ENCODE measurements around the gene ACTA1. TPM values are rescaled to one million over a fixed set of nuclear protein-coding genes. Genes with fewer than 3 reads are reported as not detected.
"Not testable (repeated sequence)": the region's sequence is repeated elsewhere in the genome, so short reads cannot be mapped to it uniquely, and the experiment has no call there.

ACTA1 gene
- total RNA-seq, 2 experiments from 2014 or later, result not detected

DNA sequence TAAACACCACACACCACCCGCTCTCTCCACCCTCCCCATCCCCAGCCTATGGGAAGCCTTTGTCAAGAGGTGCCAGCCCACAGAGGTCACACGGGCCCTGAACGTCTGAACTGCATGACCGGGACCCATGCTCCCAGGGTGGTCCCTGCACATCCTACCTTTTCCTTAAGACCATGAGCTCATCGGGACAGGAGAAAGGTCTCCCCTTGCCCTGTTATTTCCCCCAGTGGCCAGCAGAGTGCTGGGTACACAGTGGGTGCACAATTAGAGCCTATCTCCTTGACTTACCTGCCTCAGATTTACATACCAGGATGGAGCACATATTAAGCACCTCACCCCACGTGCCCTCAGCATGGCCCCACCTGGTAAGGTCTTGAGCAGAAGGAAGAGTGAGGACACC lies 30.9 kb downstream of the ACTA1 start:
- Histone ChIP-seq H3K9me2 (ENCODE audit: insufficient read depth, low read length) (no peaks in the 10 kb centered on the region), H3K4me1 (ENCODE audit: insufficient read depth, low read length, poor library complexity, severe bottlenecking) (no peaks in the 10 kb centered on the region), H3K9me3 (ENCODE audit: low read length) (no peaks in the 10 kb centered on the region), H3K36me3 (ENCODE audit: insufficient read depth, low read length) (no peaks in the 10 kb centered on the region), H3K79me2 (ENCODE audit: insufficient read depth, low read depth, low read length) (no peaks in the 10 kb centered on the region), H4K20me1 (ENCODE audit: insufficient read depth, low read length) (no peaks in the 10 kb centered on the region), H3K27ac (ENCODE audit: low read depth, low read length, poor library complexity, severe bottlenecking) (no peak overlapping the region), H3K4me3 (ENCODE audit: low read depth, low read length, poor library complexity, severe bottlenecking) (no peak overlapping the region), H2AFZ (ENCODE audit: low read length) (no peak overlapping the region), H3K4me2 (ENCODE audit: low read length) (no peak overlapping the region)
- CTCF ChIA-PET (ENCODE audit: unreplicated experiment), result no interaction called here
- POLR2A ChIA-PET, result no interaction called here
- intact Hi-C loops (cut with micrococcal nuclease; ENCODE audit: unreplicated experiment), result no loop called here
- TF ChIP-seq EZH2phosphoT487 (IDR thresholded peaks at IDR 0.05; ENCODE audit: borderline replicate concordance, low read depth, low read length), result no peak
- TF ChIP-seq, protein P1, sequence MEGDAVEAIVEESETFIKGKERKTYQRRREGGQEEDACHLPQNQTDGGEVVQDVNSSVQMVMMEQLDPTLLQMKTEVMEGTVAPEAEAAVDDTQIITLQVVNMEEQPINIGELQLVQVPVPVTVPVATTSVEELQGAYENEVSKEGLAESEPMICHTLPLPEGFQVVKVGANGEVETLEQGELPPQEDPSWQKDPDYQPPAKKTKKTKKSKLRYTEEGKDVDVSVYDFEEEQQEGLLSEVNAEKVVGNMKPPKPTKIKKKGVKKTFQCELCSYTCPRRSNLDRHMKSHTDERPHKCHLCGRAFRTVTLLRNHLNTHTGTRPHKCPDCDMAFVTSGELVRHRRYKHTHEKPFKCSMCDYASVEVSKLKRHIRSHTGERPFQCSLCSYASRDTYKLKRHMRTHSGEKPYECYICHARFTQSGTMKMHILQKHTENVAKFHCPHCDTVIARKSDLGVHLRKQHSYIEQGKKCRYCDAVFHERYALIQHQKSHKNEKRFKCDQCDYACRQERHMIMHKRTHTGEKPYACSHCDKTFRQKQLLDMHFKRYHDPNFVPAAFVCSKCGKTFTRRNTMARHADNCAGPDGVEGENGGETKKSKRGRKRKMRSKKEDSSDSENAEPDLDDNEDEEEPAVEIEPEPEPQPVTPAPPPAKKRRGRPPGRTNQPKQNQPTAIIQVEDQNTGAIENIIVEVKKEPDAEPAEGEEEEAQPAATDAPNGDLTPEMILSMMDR (conservative IDR thresholded peaks at IDR 0.05; ENCODE audit: low read length), result no peak
- no TSS peak for BruUV-seq (replicated peaks)
- DNase-seq (ENCODE audit: low spot score), result no peak

DNA sequence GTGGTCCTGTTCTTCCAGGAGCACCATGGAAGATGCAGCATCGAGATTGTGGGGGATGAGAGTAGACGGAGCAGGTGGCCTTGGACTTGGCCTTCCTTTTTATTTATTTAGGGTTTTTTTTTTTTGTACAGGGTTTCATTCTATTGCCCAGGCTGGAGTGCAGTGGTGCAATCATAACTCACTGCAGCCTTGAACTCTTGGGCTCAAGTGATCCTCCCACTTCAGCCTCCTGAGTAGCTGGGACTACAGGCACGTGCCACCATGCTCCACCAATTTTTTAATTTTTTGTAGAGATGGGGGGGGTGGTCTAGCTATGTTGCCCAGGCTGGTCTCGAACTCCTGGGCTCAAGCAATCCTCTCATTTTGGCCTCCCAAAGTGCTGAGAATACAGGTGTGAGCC lies 31.6 kb downstream of the ACTA1 start:
- H3K4me2 ChIP-seq (ENCODE audit: low read length); H2AFZ ChIP-seq (ENCODE audit: low read length); BruUV-seq (replicated peaks); H3K4me3 ChIP-seq (ENCODE audit: low read depth, low read length, poor library complexity, severe bottlenecking); POLR2A ChIA-PET; H3K9me3 ChIP-seq (ENCODE audit: low read length); CTCF ChIA-PET (ENCODE audit: unreplicated experiment); DNase-seq (ENCODE audit: low spot score); H3K36me3 ChIP-seq (ENCODE audit: insufficient read depth, low read length); intact Hi-C loops (cut with micrococcal nuclease; ENCODE audit: unreplicated experiment); H4K20me1 ChIP-seq (ENCODE audit: insufficient read depth, low read length); H3K4me1 ChIP-seq (ENCODE audit: insufficient read depth, low read length, poor library complexity, severe bottlenecking); H3K79me2 ChIP-seq (ENCODE audit: insufficient read depth, low read depth, low read length); H3K9me2 ChIP-seq (ENCODE audit: insufficient read depth, low read length); H3K27ac ChIP-seq (ENCODE audit: low read depth, low read length, poor library complexity, severe bottlenecking): not testable (repeated sequence)

DNA sequence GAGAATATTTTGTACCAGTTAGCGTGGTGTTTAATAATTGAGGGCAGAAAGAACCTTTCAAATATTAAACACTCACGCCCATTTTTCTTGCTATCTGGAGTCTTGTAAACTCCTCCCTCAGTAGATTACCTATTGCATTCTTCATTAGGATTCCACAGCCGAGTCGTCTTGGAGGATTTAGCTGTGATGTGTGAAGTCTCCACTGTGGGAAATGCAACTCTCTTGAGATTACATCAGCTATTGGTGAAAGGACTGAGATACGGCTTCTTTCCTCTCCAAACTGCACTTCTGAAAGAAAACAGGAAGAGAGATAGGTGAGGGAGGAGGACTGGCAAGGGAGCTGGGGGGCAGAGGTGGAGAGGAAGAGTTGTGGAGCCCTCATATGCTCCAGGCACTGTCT lies 36.1 kb downstream of the ACTA1 start:
- H3K9me2 ChIP-seq (ENCODE audit: insufficient read depth, low read length), result no peaks in the 10 kb centered on the region
- H3K79me2 ChIP-seq (ENCODE audit: insufficient read depth, low read depth, low read length), result no peaks in the 10 kb centered on the region
- no peaks in the 10 kb centered on the region for H3K9me3 ChIP-seq (ENCODE audit: low read length)
- TF ChIP-seq EZH2phosphoT487 (IDR thresholded peaks at IDR 0.05; ENCODE audit: borderline replicate concordance, low read depth, low read length), result no peak
- H3K4me3 ChIP-seq (ENCODE audit: low read depth, low read length, poor library complexity, severe bottlenecking), result no peak overlapping the region
- no peaks in the 10 kb centered on the region for H4K20me1 ChIP-seq (ENCODE audit: insufficient read depth, low read length)
- H2AFZ ChIP-seq (ENCODE audit: low read length), result no peak overlapping the region
- no peak overlapping the region for H3K4me2 ChIP-seq (ENCODE audit: low read length)
- no TSS peak for BruUV-seq (replicated peaks)
- DNase-seq (ENCODE audit: low spot score), result no peak
- POLR2A ChIA-PET, result interaction anchor here (1.0 kb wide), 1 partner anchor 38 kb away, joined by 3 read pairs; no protein-coding TSS in a partner anchor
- H3K27ac ChIP-seq (ENCODE audit: low read depth, low read length, poor library complexity, severe bottlenecking), result no peak overlapping the region
- H3K36me3 ChIP-seq (ENCODE audit: insufficient read depth, low read length), result no peaks in the 10 kb centered on the region
- intact Hi-C loops (cut with micrococcal nuclease; ENCODE audit: unreplicated experiment), result no loop called here
- no peaks in the 10 kb centered on the region for H3K4me1 ChIP-seq (ENCODE audit: insufficient read depth, low read length, poor library complexity, severe bottlenecking)
- CTCF ChIA-PET (ENCODE audit: unreplicated experiment), result no interaction called here

DNA sequence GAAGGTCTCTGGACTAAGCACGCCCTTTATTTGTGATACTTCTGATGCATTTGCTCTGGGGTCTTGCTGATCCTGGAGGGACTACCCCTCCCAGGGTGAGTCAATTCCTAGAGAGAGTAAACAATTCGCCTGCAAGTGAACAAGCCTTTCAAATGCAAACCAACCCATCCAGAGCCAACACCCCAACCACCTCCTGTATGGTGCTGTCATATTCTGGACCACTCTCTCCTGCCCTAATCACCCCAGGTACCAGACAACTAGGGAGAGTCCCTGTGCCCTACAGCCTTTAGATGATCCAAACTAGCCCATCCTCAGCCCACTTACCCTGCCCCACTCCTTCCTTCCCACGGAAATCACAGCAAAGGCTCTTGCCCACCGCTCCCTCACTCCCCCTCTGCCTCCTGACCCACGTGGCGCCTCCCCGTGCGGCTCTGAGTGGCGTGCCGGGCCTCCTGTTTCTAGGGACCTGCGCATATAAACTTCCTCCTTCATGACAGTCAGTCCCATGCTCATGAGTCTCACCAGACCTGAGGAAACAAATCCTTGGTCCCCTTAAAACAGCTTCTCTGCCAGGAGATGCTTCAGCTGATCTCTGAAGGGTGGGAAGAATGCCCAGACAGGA lies 37.2 kb downstream of the ACTA1 start:
- H3K79me2 ChIP-seq (ENCODE audit: insufficient read depth, low read depth, low read length), result no peaks in the 10 kb centered on the region
- POLR2A ChIA-PET, result no interaction called here
- H3K4me1 ChIP-seq (ENCODE audit: insufficient read depth, low read length, poor library complexity, severe bottlenecking), result no peaks in the 10 kb centered on the region
- intact Hi-C loops (cut with micrococcal nuclease; ENCODE audit: unreplicated experiment), result no loop called here
- no peaks in the 10 kb centered on the region for H3K9me2 ChIP-seq (ENCODE audit: insufficient read depth, low read length)
- no TSS peak for BruUV-seq (replicated peaks)
- DNase-seq (ENCODE audit: low spot score), result no peak
- CTCF ChIA-PET (ENCODE audit: unreplicated experiment), result no interaction called here
- no peak overlapping the region for H2AFZ ChIP-seq (ENCODE audit: low read length)
- no peak overlapping the region for H3K27ac ChIP-seq (ENCODE audit: low read depth, low read length, poor library complexity, severe bottlenecking)
- no peaks in the 10 kb centered on the region for H4K20me1 ChIP-seq (ENCODE audit: insufficient read depth, low read length)
- no peaks in the 10 kb centered on the region for H3K9me3 ChIP-seq (ENCODE audit: low read length)
- no peak overlapping the region for H3K4me2 ChIP-seq (ENCODE audit: low read length)
- TF ChIP-seq, protein P1 (conservative IDR thresholded peaks at IDR 0.05; ENCODE audit: low read length), result no peak
- no peak for TF ChIP-seq EZH2phosphoT487 (IDR thresholded peaks at IDR 0.05; ENCODE audit: borderline replicate concordance, low read depth, low read length)
- H3K4me3 ChIP-seq (ENCODE audit: low read depth, low read length, poor library complexity, severe bottlenecking), result no peak overlapping the region
- H3K36me3 ChIP-seq (ENCODE audit: insufficient read depth, low read length), result no peaks in the 10 kb centered on the region

DNA sequence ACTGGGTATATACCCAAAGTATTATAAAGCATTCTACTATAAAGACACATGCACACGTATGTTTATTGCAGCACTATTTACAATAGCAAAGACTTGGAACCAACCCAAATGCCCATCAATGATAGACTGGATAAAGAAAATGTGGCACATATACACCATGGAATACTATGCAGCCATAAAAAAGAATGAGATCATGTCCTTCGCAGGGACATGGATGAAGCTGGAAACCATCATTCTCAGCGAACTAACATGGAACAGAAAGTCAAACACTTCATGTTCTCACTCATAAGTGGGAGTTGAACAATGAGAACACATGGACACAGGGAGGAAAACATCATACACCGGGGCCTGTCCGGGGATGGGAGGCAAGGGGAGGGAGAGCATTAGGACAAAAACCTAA lies 39.4 kb downstream of the ACTA1 start:
- H4K20me1 ChIP-seq (ENCODE audit: insufficient read depth, low read length); H3K9me2 ChIP-seq (ENCODE audit: insufficient read depth, low read length); H3K4me1 ChIP-seq (ENCODE audit: insufficient read depth, low read length, poor library complexity, severe bottlenecking); H2AFZ ChIP-seq (ENCODE audit: low read length); H3K9me3 ChIP-seq (ENCODE audit: low read length); H3K79me2 ChIP-seq (ENCODE audit: insufficient read depth, low read depth, low read length); intact Hi-C loops (cut with micrococcal nuclease; ENCODE audit: unreplicated experiment); H3K27ac ChIP-seq (ENCODE audit: low read depth, low read length, poor library complexity, severe bottlenecking); DNase-seq (ENCODE audit: low spot score); H3K4me2 ChIP-seq (ENCODE audit: low read length); POLR2A ChIA-PET; H3K4me3 ChIP-seq (ENCODE audit: low read depth, low read length, poor library complexity, severe bottlenecking); BruUV-seq (replicated peaks); H3K36me3 ChIP-seq (ENCODE audit: insufficient read depth, low read length); CTCF ChIA-PET (ENCODE audit: unreplicated experiment): not testable (repeated sequence)

Measured in OCI-LY7 (cell line).